Subcutaneous abdominal adipose tissue (tissue), 5 donors: Measurements from ENCODE around the gene GRB10.

ENCODE experiments used
- H3K27ac ChIP-seq: one replicate; pipeline ENCODE4 v1.7.0; 2013; ENCODE audit warnings: low read depth, mild to moderate bottlenecking, inconsistent platforms, low read length, moderate library complexity
- H3K27me3 ChIP-seq, 5 donors: one replicate each; pipeline ENCODE4 v1.7.0; 2013; ENCODE audit warnings: low read length in 5 of 5, inconsistent platforms in 1 of 5; ENCODE audit not compliant: control insufficient read depth in 5 of 5, insufficient read depth in 4 of 5
- H3K36me3 ChIP-seq, 5 donors: one replicate each; pipeline ENCODE4 v1.7.0; 2013; ENCODE audit warnings: low read length in 5 of 5; ENCODE audit not compliant: control insufficient read depth in 5 of 5, insufficient read depth in 5 of 5
- H3K4me1 ChIP-seq, 5 donors: one replicate each; pipeline ENCODE4 v1.7.0; 2013; ENCODE audit warnings: low read length in 5 of 5, mild to moderate bottlenecking in 3 of 5, moderate library complexity in 1 of 5; ENCODE audit not compliant: control insufficient read depth in 5 of 5, insufficient read depth in 5 of 5
- H3K4me3 ChIP-seq, 5 donors: one replicate each; pipeline ENCODE4 v1.7.0; 2013; ENCODE audit warnings: low read length in 5 of 5, low read depth in 1 of 5
- H3K9ac ChIP-seq, 5 donors: one replicate each; pipeline ENCODE4 v1.7.0; 2013; ENCODE audit warnings: low read length in 5 of 5, mild to moderate bottlenecking in 4 of 5, moderate library complexity in 3 of 5
- H3K9me3 ChIP-seq, 5 donors: one replicate each; pipeline ENCODE4 v1.7.0; 2013; ENCODE audit warnings: low read length in 5 of 5; ENCODE audit not compliant: control insufficient read depth in 5 of 5
- donor health status: healthy.
- donor health status: healthy.
- donor health status: healthy.
- donor health status: healthy.
- donor health status: healthy.

GRB10 gene

GRCh38 chr7:50690541-50691011, 92.1 kb downstream of the GRB10 start:
- no peaks in the 10 kb centered on the region for H3K27me3 ChIP-seq
- H3K9me3 ChIP-seq: no peaks in the 10 kb centered on the region
- no peak overlapping the region for H3K27ac ChIP-seq
- H3K36me3 ChIP-seq: peaks cover 0 to 9% (median 3%) of the 10 kb centered on the region in 5 donors
- H3K4me1 ChIP-seq: peaks cover 3 to 19% (median 8%) of the 10 kb centered on the region in 5 donors
- no peak overlapping the region for H3K9ac ChIP-seq
- H3K4me3 ChIP-seq: no peak overlapping the region

GRCh38 chr7:50688226-50688590, 94.5 kb downstream of the GRB10 start:
- Histone ChIP-seq H3K9me3 (no peaks in the 10 kb centered on the region), H3K36me3 (peaks cover 0 to 9% (median 3%) of the 10 kb centered on the region in 5 donors), H3K4me1 (peaks cover 5 to 26% (median 15%) of the 10 kb centered on the region in 5 donors), H3K9ac (no peak overlapping the region), H3K27me3 (no peaks in the 10 kb centered on the region), H3K27ac (no peak overlapping the region), H3K4me3 (no peak overlapping the region)

- Histone ChIP-seq H3K4me1 (peaks cover 5 to 26% (median 15%) of the 10 kb centered on the region in 5 donors), H3K9me3 (no peaks in the 10 kb centered on the region), H3K4me3 (no peak overlapping the region), H3K36me3 (peaks cover 0 to 9% (median 3%) of the 10 kb centered on the region in 5 donors), H3K27me3 (no peaks in the 10 kb centered on the region), H3K27ac (no peak overlapping the region), H3K9ac (no peak overlapping the region)
Measured at GRCh38 chr7:50687575-50688225, 95.0 kb downstream of the GRB10 start.

- Histone ChIP-seq H3K9ac (no peak overlapping the region), H3K9me3 (no peaks in the 10 kb centered on the region), H3K36me3 (peaks cover 0 to 9% (median 3%) of the 10 kb centered on the region in 5 donors), H3K27ac (no peak overlapping the region), H3K4me1 (peaks cover 5 to 26% (median 17%) of the 10 kb centered on the region in 5 donors), H3K27me3 (no peaks in the 10 kb centered on the region), H3K4me3 (no peak overlapping the region)
Measured at GRCh38 chr7:50687096-50687495, 95.6 kb downstream of the GRB10 start.

GRCh38 chr7:50685135-50686065, 97.3 kb downstream of the GRB10 start:
- H3K27ac ChIP-seq: no peak overlapping the region
- no peaks in the 10 kb centered on the region for H3K27me3 ChIP-seq
- peaks cover 0 to 9% (median 3%) of the 10 kb centered on the region in 5 donors for H3K36me3 ChIP-seq
- H3K4me3 ChIP-seq: no peak overlapping the region
- peaks cover 7 to 28% (median 20%) of the 10 kb centered on the region in 5 donors for H3K4me1 ChIP-seq
- no peaks in the 10 kb centered on the region for H3K9me3 ChIP-seq
- H3K9ac ChIP-seq: peak overlapping the region in 1 of 5 donors; percentile 16

GRCh38 chr7:50684713-50685075, 98.0 kb downstream of the GRB10 start:
- H3K27me3 ChIP-seq: no peaks in the 10 kb centered on the region
- H3K4me1 ChIP-seq: peaks cover 7 to 28% (median 20%) of the 10 kb centered on the region in 5 donors
- no peak overlapping the region for H3K27ac ChIP-seq
- no peak overlapping the region for H3K4me3 ChIP-seq
- H3K9ac ChIP-seq: no peak overlapping the region
- peaks cover 0 to 9% (median 3%) of the 10 kb centered on the region in 5 donors for H3K36me3 ChIP-seq
- no peaks in the 10 kb centered on the region for H3K9me3 ChIP-seq

GRCh38 chr7:50684011-50684712, 98.5 kb downstream of the GRB10 start:
- H3K27ac ChIP-seq: no peak overlapping the region

GRCh38 chr7:50682573-50682972, 100.1 kb downstream of the GRB10 start:
- H3K4me1 ChIP-seq: peaks cover 7 to 39% (median 28%) of the 10 kb centered on the region in 5 donors
- no peak overlapping the region for H3K27ac ChIP-seq
- H3K9me3 ChIP-seq: no peaks in the 10 kb centered on the region
- H3K9ac ChIP-seq: no peak overlapping the region
- H3K36me3 ChIP-seq: peaks cover 0 to 4% (median 0%) of the 10 kb centered on the region in 5 donors
- H3K4me3 ChIP-seq: no peak overlapping the region
- H3K27me3 ChIP-seq: no peaks in the 10 kb centered on the region

More at GRCh38 chr7:50684011-50684712, 98.5 kb downstream of the GRB10 start:
- peaks cover 7 to 31% (median 20%) of the 10 kb centered on the region in 5 donors for H3K4me1 ChIP-seq
- H3K9ac ChIP-seq: no peak overlapping the region
- no peaks in the 10 kb centered on the region for H3K9me3 ChIP-seq
- H3K27me3 ChIP-seq: no peaks in the 10 kb centered on the region
- H3K4me3 ChIP-seq: no peak overlapping the region
- H3K36me3 ChIP-seq: peaks cover 0 to 5% (median 0%) of the 10 kb centered on the region in 5 donors

GRCh38 chr7:50682079-50682478, 100.6 kb downstream of the GRB10 start:
- Histone ChIP-seq H3K27ac (no peak overlapping the region), H3K9me3 (no peaks in the 10 kb centered on the region), H3K9ac (no peak overlapping the region), H3K36me3 (no peaks in the 10 kb centered on the region), H3K27me3 (no peaks in the 10 kb centered on the region), H3K4me3 (no peak overlapping the region), H3K4me1 (peaks cover 7 to 42% (median 32%) of the 10 kb centered on the region in 5 donors)
